ENCODE results near the gene CXCR5. TPM values are rescaled to one million over a fixed set of nuclear protein-coding genes. Genes with fewer than 3 reads are reported as not detected.

CXCR5 gene
- polyA plus RNA-seq, 3 donors = 0.22 to 1.00 (median 0.46) TPM

- no peak overlapping the region for H3K27ac ChIP-seq (ENCODE audit: low read depth, low read length)
- 92 to 97% (median 94%) methylated on average over 19 of the region's 19 CpGs for WGBS, 3 donors
Measured at GRCh38 chr11:118894192-118894591, 10.5 kb downstream of the CXCR5 start.

- 58 to 65% (median 64%) methylated on average over 25 to 26 of the region's 26 CpGs for whole genome bisulfite sequencing, 3 donors
- H3K27ac ChIP-seq (ENCODE audit: low read depth, low read length) = no peak overlapping the region
Measured at GRCh38 chr11:118895093-118896039, 11.7 kb downstream of the CXCR5 start.

GRCh38 chr11:118896472-118896913 lies 12.8 kb downstream of the CXCR5 start:
- no peak overlapping the region for H3K27ac ChIP-seq (ENCODE audit: low read depth, low read length)
- WGBS, 3 donors = 72 to 86% (median 73%) methylated on average over 8 to 10 of the region's 10 CpGs

- H3K27ac ChIP-seq (ENCODE audit: low read depth, low read length) = no peak overlapping the region
- 73 to 80% (median 73%) methylated on average over 12 of the region's 12 CpGs for WGBS, 3 donors
Measured at GRCh38 chr11:118896921-118897591, 13.4 kb downstream of the CXCR5 start.

- no peak overlapping the region for H3K27ac ChIP-seq (ENCODE audit: low read depth, low read length)
- 78 to 89% (median 79%) methylated on average over 11 to 13 of the region's 13 CpGs for WGBS, 3 donors
Measured at GRCh38 chr11:118897721-118898310, 14.1 kb downstream of the CXCR5 start.

GRCh38 chr11:118898400-118899295 lies 15.0 kb downstream of the CXCR5 start:
- no peak overlapping the region for H3K27ac ChIP-seq (ENCODE audit: low read depth, low read length)
- 89 to 91% (median 91%) methylated on average over 35 of the region's 35 CpGs for WGBS, 3 donors

- no peak overlapping the region for H3K27ac ChIP-seq (ENCODE audit: low read depth, low read length)
- 83 to 88% (median 84%) methylated on average over 3 to 6 of the region's 6 CpGs for WGBS, 3 donors
Measured at GRCh38 chr11:118899296-118899688, 15.6 kb downstream of the CXCR5 start.

- WGBS, 3 donors = 71 to 81% (median 79%) methylated on average over 21 of the region's 21 CpGs
- no peak overlapping the region for H3K27ac ChIP-seq (ENCODE audit: low read depth, low read length)
Measured at GRCh38 chr11:118899706-118900360, 16.1 kb downstream of the CXCR5 start.

- no peak overlapping the region for H3K27ac ChIP-seq (ENCODE audit: low read depth, low read length)
- WGBS, 3 donors = 86 to 92% (median 90%) methylated on average over 29 of the region's 29 CpGs
Measured at GRCh38 chr11:118900535-118901384, 17.1 kb downstream of the CXCR5 start.

- WGBS, 3 donors = 85 to 89% (median 88%) methylated on average over 30 to 31 of the region's 31 CpGs
- H3K27ac ChIP-seq (ENCODE audit: low read depth, low read length) = no peak overlapping the region
Measured at GRCh38 chr11:118901494-118902335, 18.0 kb downstream of the CXCR5 start.

- WGBS, 3 donors = 88 to 90% (median 89%) methylated on average over 28 to 37 of the region's 37 CpGs
- no peak overlapping the region for H3K27ac ChIP-seq (ENCODE audit: low read depth, low read length)
Measured at GRCh38 chr11:118902336-118903203, 18.9 kb downstream of the CXCR5 start.

GRCh38 chr11:118903204-118904015 lies 19.7 kb downstream of the CXCR5 start:
- 76 to 81% (median 79%) methylated on average over 21 of the region's 21 CpGs for WGBS, 3 donors
- H3K27ac ChIP-seq (ENCODE audit: low read depth, low read length) = no peak overlapping the region

GRCh38 chr11:118907051-118908042 lies 23.7 kb downstream of the CXCR5 start:
- no peak overlapping the region for H3K27ac ChIP-seq (ENCODE audit: low read depth, low read length)
- WGBS, 3 donors = 43 to 54% (median 46%) methylated on average over 24 of the region's 24 CpGs

All from adipose tissue (tissue), 3 donors.